Effector memory CD8-positive, alpha-beta T cell (primary cell): ENCODE measurements around the gene IL18R1.
"Not testable (repeated sequence)": the region's sequence is repeated elsewhere in the genome, so short reads cannot be mapped to it uniquely, and the experiment has no call there.

Source experiments
- ATAC-seq: fragments of 150-1000 bp; cut with Tn5 transposase; replicated peaks from 2 replicates; pipeline ENCODE4 v1.10.0; 2021; ENCODE audit warnings: mild to moderate bottlenecking, moderate library complexity
- DNase-seq, 3 experiments: peaks; one replicate each; pipeline ENCODE4 v3.0.0; 2021
- H3K27ac Mint-ChIP-seq, 2 donors: one replicate each; pipeline ENCODE4 v1.8.0; 2022; ENCODE audit warnings: mild to moderate bottlenecking in 2 of 2, mixed read lengths in 2 of 2, moderate library complexity in 2 of 2
- H3K27me3 Mint-ChIP-seq, 2 donors: one replicate each; pipeline ENCODE4 v1.8.0; 2022; ENCODE audit warnings: mixed read lengths in 2 of 2
- H3K36me3 Mint-ChIP-seq: one replicate; pipeline ENCODE4 v1.8.0; 2022; ENCODE audit warnings: mild to moderate bottlenecking, moderate library complexity, mixed read lengths; ENCODE audit not compliant: insufficient read depth
- H3K4me1 Mint-ChIP-seq, 2 donors: one replicate each; pipeline ENCODE4 v1.8.0; 2022; ENCODE audit warnings: low read depth in 2 of 2, mixed read lengths in 2 of 2
- H3K4me3 Mint-ChIP-seq, 2 donors: one replicate each; pipeline ENCODE4 v1.8.0; 2022; ENCODE audit warnings: mild to moderate bottlenecking in 2 of 2, mixed read lengths in 2 of 2, moderate library complexity in 2 of 2
- H3K9me3 Mint-ChIP-seq, 2 donors: one replicate each; pipeline ENCODE4 v1.8.0; 2022; ENCODE audit warnings: mixed read lengths in 2 of 2
- total RNA-seq, 9 experiments: gene quantifications; one replicate each; lab custom pipeline; 2026; lab: John Stamatoyannopoulos, UW

Gene IL18R1
- 5.0 to 67.2 (median 39.1) reads per million in 9 experiments for total RNA-seq

DNA sequence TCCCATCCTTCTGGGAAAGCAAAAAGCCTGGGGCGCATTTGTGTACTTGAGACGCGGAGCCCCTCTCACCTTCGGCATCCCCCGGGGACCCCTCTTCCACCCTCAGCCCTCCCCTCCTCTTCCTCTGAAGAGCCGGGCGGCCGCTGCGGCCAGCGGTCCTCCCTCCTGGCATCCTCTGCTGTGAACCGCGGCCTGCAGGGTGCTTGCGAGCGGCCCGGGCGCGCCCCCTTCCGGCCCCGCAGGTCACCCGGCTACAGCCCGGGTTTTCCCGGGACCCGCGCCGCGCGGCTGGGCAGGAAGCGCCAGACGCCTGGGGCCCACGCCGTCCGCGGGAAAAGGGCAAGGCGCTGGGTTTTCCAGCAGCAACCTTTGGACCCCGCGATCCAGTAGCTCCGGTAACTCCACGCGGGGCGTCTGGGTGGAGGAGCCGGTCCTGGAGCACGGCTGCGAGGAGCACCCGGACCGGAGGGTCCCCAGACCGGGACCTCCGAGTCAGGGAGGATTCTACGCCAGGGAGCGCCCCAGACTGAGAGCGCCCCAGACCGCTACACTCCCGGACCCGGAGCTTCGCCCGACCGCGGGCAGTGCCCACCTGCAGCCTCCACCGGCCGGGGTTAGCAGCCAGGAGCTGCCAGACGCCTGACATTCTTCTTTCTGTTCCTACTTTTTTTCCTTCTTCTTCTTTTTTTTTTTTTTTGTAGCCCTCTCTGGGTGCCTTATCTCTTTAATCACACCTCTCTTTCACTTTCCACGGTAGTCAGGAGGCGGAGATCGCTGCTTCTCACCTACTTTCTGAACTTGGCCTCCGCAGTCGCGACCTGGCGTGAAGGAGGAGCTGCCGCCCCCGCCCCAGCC, at the start of gene IL18R1:
TSS of gene IL18R1 (plus strand) at position 271 of the 855 bp plus-strand sequence. CDS start 6,865 bp downstream, outside the sequence.
- H3K27me3 Mint-ChIP-seq: no peaks in the 10 kb centered on the region
- H3K36me3 Mint-ChIP-seq: peaks cover 17% of the 10 kb centered on the region
- DNase-seq (peak; percentile 51 to 58 (median 51)), ATAC-seq (peak; percentile 88)
- H3K9me3 Mint-ChIP-seq: no peaks in the 10 kb centered on the region
- peaks cover 27 to 39% of the 10 kb centered on the region in 2 donors for H3K4me1 Mint-ChIP-seq
- peak within 1 kb of the TSS; percentile 97 to 99 for H3K27ac Mint-ChIP-seq
- peak within 1 kb of the TSS; percentile 98 for H3K4me3 Mint-ChIP-seq

- H3K4me1 Mint-ChIP-seq: peaks cover 6 to 7% of the 10 kb centered on the region in 2 donors
- ATAC-seq (no peak), DNase-seq (no peak)
- H3K36me3 Mint-ChIP-seq: no peaks in the 10 kb centered on the region
- no peak overlapping the region for H3K27ac Mint-ChIP-seq
- H3K27me3 Mint-ChIP-seq: peaks cover 35 to 37% of the 10 kb centered on the region in 2 donors
- H3K9me3 Mint-ChIP-seq: no peaks in the 10 kb centered on the region
- no peak overlapping the region for H3K4me3 Mint-ChIP-seq
Observed at GRCh38 chr2:102306125-102306524, 49.5 kb upstream of the IL18R1 start.

- no peak within 1 kb of the TSS for H3K27ac Mint-ChIP-seq
- no peak within 1 kb of the TSS for H3K4me3 Mint-ChIP-seq
- DNase-seq (no peak), ATAC-seq (no peak)
- H3K27me3 Mint-ChIP-seq: peaks cover 23 to 24% of the 10 kb centered on the region in 2 donors
- peaks cover 5 to 6% of the 10 kb centered on the region in 2 donors for H3K4me1 Mint-ChIP-seq
- H3K9me3 Mint-ChIP-seq: no peaks in the 10 kb centered on the region
- H3K36me3 Mint-ChIP-seq: no peaks in the 10 kb centered on the region
Observed at GRCh38 chr2:102310964-102311640, 44.5 kb upstream of the IL18R1 start, which contains the start of gene IL1RL1. Gene IL1RL1, plus strand, starts transcription at chr2:102311563. Its CDS starts 26,702 bp downstream, at chr2:102338265.

DNA sequence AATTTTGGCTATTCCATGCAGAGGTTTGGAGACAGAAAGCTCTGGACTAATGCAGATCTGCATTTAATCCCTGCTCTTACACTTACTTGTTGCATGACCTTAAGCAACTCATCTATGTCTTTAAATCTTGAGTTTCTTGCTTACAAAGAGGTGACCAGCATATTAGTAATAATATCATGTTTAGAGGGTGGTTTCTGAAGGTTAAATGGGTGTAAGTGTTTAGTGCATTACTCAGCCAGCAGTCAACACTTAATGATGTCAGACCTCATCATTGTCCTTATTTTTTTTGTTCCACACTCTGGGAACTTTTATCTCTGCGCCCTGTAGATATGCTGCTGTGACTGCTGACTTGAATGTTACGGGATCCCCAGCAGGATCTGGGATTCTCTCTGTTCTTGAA, 42.6 kb upstream of the IL18R1 start:
- H3K4me3 Mint-ChIP-seq: no peak overlapping the region
- DNase-seq (no peak), ATAC-seq (no peak)
- H3K27ac Mint-ChIP-seq: no peak overlapping the region
- peaks cover 5 to 6% of the 10 kb centered on the region in 2 donors for H3K4me1 Mint-ChIP-seq
- no peaks in the 10 kb centered on the region for H3K9me3 Mint-ChIP-seq
- peaks cover 10 to 15% of the 10 kb centered on the region in 2 donors for H3K27me3 Mint-ChIP-seq
- H3K36me3 Mint-ChIP-seq: no peaks in the 10 kb centered on the region

- H3K4me3 Mint-ChIP-seq: no peak overlapping the region
- DNase-seq (no peak), ATAC-seq (no peak)
- H3K27me3 Mint-ChIP-seq: peaks cover 10% of the 10 kb centered on the region in 2 donors
- H3K36me3 Mint-ChIP-seq: no peaks in the 10 kb centered on the region
- peaks cover 5 to 6% of the 10 kb centered on the region in 2 donors for H3K4me1 Mint-ChIP-seq
- no peak overlapping the region for H3K27ac Mint-ChIP-seq
- no peaks in the 10 kb centered on the region for H3K9me3 Mint-ChIP-seq
Observed at GRCh38 chr2:102313471-102313870, 42.1 kb upstream of the IL18R1 start.

DNA sequence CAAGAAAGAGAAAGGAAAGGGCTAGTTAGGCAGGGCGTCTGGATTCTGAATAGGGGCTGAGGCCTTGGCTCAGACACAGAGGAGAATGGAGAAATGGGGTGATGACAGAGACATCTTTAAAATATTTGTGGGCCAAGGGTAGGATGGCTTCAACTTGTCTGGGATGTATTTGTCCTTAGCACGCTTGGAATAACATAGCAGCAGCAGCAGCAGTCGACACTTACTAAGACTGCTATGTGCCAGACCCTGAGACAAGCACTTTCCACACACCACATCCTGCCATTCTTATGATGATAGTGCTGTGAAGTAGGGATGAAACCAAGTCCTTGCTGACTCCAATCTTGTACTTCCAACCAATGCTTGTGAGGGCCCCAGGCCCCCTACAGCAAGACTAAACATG, 41.6 kb upstream of the IL18R1 start:
- no peaks in the 10 kb centered on the region for H3K36me3 Mint-ChIP-seq
- ATAC-seq: no peak

GRCh38 chr2:102315921-102316320, 39.7 kb upstream of the IL18R1 start:
- Mint-ChIP-seq H3K4me1 (peaks cover 5 to 6% of the 10 kb centered on the region in 2 donors), H3K27ac (no peak overlapping the region), H3K36me3 (no peaks in the 10 kb centered on the region), H3K27me3 (no peaks in the 10 kb centered on the region), H3K4me3 (no peak overlapping the region), H3K9me3 (no peaks in the 10 kb centered on the region)
- DNase-seq: no peak
- ATAC-seq: no peak

More for the DNA sequence above, 41.6 kb upstream of the IL18R1 start:
- Mint-ChIP-seq H3K27ac (no peak overlapping the region), H3K4me1 (peaks cover 5 to 6% of the 10 kb centered on the region in 2 donors), H3K9me3 (no peaks in the 10 kb centered on the region), H3K27me3 (peaks cover 10% of the 10 kb centered on the region in 2 donors), H3K4me3 (no peak overlapping the region)
- no peak for DNase-seq

- Mint-ChIP-seq H3K36me3 (no peaks in the 10 kb centered on the region), H3K27me3 (no peaks in the 10 kb centered on the region), H3K4me1 (peaks cover 5 to 6% of the 10 kb centered on the region in 2 donors), H3K9me3 (no peaks in the 10 kb centered on the region), H3K27ac (no peak overlapping the region), H3K4me3 (no peak overlapping the region)
- ATAC-seq (no peak), DNase-seq (no peak)
Observed at GRCh38 chr2:102317715-102318114, 37.9 kb upstream of the IL18R1 start.

DNA sequence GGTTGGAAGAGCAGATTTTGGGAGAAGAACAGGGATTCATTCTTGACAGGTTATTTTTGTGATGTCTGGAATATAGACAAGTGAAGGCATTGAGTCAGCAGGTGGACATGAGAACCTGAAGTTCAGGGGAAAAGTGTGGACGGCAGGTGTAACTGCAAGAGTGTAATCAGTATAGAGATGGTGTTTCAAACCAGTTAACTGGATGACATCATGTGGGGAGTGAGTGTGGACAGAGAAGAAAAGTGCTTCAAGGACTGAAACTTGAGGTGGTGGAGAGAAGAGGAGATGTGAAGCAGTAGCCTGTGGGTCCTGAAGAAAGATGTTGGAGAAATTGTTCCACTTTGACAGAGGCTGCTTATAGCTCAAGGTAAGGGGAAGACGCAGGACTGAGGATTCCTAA, 37.2 kb upstream of the IL18R1 start:
- Mint-ChIP-seq H3K4me1 (peaks cover 1 to 6% of the 10 kb centered on the region in 2 donors), H3K4me3 (no peak overlapping the region), H3K27ac (no peak overlapping the region), H3K36me3 (no peaks in the 10 kb centered on the region), H3K27me3 (no peaks in the 10 kb centered on the region), H3K9me3 (no peaks in the 10 kb centered on the region)
- ATAC-seq: no peak
- no peak for DNase-seq

DNA sequence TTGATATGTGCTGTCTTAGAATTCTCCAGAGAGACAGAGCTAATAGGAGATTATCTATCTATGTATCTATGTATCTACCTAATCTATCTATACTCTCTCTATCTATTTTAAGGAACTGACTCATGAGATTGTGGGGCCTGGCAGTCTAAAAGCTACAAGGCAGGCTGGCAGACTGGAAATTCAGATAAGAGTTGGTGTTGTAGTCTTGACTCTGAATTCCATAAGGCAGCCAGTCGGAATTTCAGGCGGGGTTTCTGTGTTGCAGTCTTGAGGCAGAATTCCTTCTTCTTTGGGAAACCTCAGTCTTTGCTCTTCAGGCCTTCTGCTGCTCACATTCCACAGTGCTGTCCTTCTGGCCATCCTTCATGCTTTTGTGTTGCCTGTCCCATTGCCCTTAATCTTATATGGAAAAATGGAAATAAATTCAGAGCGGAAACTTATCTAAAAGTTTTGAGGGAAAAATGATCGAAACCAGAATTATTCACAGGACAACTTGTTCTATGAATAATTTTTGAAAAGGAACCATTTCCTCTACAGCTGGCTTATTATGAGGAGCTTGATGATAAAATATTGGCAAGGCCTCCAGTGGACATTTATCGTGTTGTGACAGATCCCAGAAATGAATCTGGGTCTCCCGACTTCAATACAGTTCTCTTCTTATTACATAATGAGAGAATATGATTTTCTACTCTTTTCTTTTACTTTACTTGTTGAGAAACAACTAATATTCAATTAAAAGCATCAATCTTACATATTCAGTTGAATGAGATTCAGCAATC, 33.5 kb upstream of the IL18R1 start:
- no peak overlapping the region for H3K4me3 Mint-ChIP-seq
- H3K27ac Mint-ChIP-seq: no peak overlapping the region
- no peaks in the 10 kb centered on the region for H3K36me3 Mint-ChIP-seq
- DNase-seq: no peak
- peaks cover 9 to 16% of the 10 kb centered on the region in 2 donors for H3K27me3 Mint-ChIP-seq
- no peak for ATAC-seq
- H3K9me3 Mint-ChIP-seq: no peaks in the 10 kb centered on the region
- no peaks in the 10 kb centered on the region for H3K4me1 Mint-ChIP-seq

DNA sequence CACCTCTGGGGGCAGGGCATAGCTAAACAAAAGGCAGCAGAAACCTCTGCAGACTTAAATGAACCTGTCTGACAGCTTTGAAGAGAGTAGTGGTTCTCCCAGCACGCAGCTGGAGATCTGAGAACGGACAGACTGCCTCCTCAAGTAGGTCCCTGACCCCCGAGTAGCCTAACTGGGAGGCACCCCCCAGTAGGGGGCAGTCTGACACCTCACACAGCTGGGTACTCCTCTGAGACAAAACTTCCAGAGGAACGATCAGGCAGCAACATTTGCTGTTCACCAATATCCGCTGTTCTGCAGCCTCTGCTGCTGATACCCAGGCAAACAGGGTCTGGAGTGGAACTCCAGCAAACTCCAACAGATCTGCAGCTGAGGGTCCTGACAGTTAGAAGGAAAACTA, 30.7 kb upstream of the IL18R1 start:
- not testable (repeated sequence) for ATAC-seq, H3K36me3 Mint-ChIP-seq, H3K4me3 Mint-ChIP-seq, H3K27ac Mint-ChIP-seq, H3K9me3 Mint-ChIP-seq, H3K4me1 Mint-ChIP-seq
- DNase-seq: peak in 2 of 3 experiments; percentile 4 to 23
- peaks cover 9 to 17% of the 10 kb centered on the region in 2 donors for H3K27me3 Mint-ChIP-seq

GRCh38 chr2:102331311-102331980, 24.1 kb upstream of the IL18R1 start:
- Mint-ChIP-seq H3K4me3 (no peak overlapping the region), H3K9me3 (peaks cover 0 to 2% of the 10 kb centered on the region in 2 donors), H3K36me3 (no peaks in the 10 kb centered on the region), H3K4me1 (no peaks in the 10 kb centered on the region), H3K27me3 (peaks cover 15 to 18% of the 10 kb centered on the region in 2 donors), H3K27ac (no peak overlapping the region)
- ATAC-seq: no peak
- no peak for DNase-seq

- H3K27ac Mint-ChIP-seq: no peak overlapping the region
- H3K9me3 Mint-ChIP-seq: no peaks in the 10 kb centered on the region
- no peaks in the 10 kb centered on the region for H3K4me1 Mint-ChIP-seq
- no peak overlapping the region for H3K4me3 Mint-ChIP-seq
- no peak for ATAC-seq
- peaks cover 8 to 18% of the 10 kb centered on the region in 2 donors for H3K27me3 Mint-ChIP-seq
- H3K36me3 Mint-ChIP-seq: no peaks in the 10 kb centered on the region
- no peak for DNase-seq
Observed at GRCh38 chr2:102334486-102334885, 21.1 kb upstream of the IL18R1 start.
